ENCODE results near the gene TEX9.

- no peak for TF ChIP-seq CTCF (optimal IDR thresholded peaks at IDR 0.05 in 1 of 3, IDR thresholded peaks at IDR 0.05 in 1 of 3, conservative IDR thresholded peaks at IDR 0.05 in 1 of 3; ENCODE audit: extremely low read depth in 1 of 3, insufficient read depth in 2 of 3, low read length in 3 of 3)
- no peak for TF ChIP-seq EZH2 (IDR thresholded peaks at IDR 0.05; ENCODE audit: low read length)
These were observed 6.6 kb upstream of the TEX9 start for GRCh38 chr15:56358604-56359003.
